Measurements from ENCODE around the gene AKAP13. TPM values are rescaled to one million over a fixed set of nuclear protein-coding genes. Genes with fewer than 3 reads are reported as not detected.

Gene AKAP13
- polyA plus RNA-seq, 1 experiment, result 13.6 TPM

DNA sequence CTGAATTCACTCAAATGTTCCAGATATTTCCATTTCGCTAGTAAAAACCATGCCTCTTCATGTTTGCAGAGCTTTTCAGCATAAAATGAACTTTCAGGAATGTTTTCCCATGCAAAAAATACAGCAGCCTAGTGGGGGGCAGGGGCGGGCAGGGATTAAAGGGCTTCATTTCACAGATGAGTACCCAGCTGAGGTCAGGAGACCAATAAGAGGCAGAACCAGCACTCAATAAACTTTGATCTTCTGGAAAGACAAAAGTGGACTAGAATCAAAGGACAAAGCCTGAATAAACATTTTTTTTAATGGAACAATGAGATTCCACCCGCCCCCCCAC lies 406.3 kb downstream of the AKAP13 start:
- no peak for DNase-seq (ENCODE audit: low read depth)
- TF ChIP-seq, protein P1, sequence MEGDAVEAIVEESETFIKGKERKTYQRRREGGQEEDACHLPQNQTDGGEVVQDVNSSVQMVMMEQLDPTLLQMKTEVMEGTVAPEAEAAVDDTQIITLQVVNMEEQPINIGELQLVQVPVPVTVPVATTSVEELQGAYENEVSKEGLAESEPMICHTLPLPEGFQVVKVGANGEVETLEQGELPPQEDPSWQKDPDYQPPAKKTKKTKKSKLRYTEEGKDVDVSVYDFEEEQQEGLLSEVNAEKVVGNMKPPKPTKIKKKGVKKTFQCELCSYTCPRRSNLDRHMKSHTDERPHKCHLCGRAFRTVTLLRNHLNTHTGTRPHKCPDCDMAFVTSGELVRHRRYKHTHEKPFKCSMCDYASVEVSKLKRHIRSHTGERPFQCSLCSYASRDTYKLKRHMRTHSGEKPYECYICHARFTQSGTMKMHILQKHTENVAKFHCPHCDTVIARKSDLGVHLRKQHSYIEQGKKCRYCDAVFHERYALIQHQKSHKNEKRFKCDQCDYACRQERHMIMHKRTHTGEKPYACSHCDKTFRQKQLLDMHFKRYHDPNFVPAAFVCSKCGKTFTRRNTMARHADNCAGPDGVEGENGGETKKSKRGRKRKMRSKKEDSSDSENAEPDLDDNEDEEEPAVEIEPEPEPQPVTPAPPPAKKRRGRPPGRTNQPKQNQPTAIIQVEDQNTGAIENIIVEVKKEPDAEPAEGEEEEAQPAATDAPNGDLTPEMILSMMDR (IDR thresholded peaks at IDR 0.05; ENCODE audit: insufficient read depth, low read depth, low read length), result no peak
- ChIA-PET CTCF (interaction anchor here (1.0 to 1.1 kb wide), 2 partner anchors 51 to 54 kb away, joined by 3 read pairs; no protein-coding TSS in a partner anchor), POLR2A (no interaction called here)
- Histone ChIP-seq H3K36me3 (ENCODE audit: control insufficient read depth, insufficient read depth, low read length) (no peaks in the 10 kb centered on the region), H3K27me3 (ENCODE audit: control insufficient read depth, insufficient read depth, low read length) (no peaks in the 10 kb centered on the region), H3K4me3 (ENCODE audit: low read depth, low read length) (no peak overlapping the region)

DNA sequence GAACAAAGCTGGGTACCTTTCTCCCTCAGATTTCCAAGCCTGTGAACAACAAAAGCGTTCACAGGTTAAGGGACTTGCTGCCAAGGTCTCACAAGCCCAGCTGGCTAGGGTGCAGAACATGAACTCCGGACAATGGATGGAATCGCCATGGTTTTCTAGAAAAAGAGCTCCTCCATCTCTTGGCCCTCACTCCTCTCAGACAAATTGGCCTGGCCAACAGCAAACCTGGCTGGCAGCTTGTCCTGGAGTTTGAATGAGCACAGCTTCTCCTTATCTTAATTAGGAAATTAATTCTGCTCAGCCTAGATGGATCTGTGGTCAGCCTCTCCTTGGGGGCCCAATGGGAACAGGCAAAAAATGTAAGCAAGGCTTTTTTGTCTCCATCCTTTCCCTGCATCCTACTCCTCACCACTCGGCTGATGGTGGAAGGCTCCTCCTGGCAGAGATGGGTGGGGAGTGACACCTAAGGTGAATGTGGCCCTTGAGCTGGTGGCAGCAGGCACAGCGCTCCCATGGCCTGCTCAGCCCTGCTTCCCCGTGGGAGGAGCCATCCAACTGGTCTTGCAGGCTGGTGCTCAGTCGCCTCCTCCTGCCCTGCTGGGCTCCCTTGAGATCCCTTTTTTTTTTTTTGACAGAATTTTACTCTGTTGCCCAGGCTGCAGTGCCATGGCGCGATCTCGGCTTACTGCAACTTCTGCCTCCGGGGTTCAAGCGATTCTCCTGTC lies 408.5 kb downstream of the AKAP13 start:
- TF ChIP-seq, protein P1 (IDR thresholded peaks at IDR 0.05; ENCODE audit: insufficient read depth, low read depth, low read length), result no peak
- no peak for DNase-seq (ENCODE audit: low read depth)
- Histone ChIP-seq H3K4me3 (ENCODE audit: low read depth, low read length) (no peak overlapping the region), H3K36me3 (ENCODE audit: control insufficient read depth, insufficient read depth, low read length) (no peaks in the 10 kb centered on the region), H3K27me3 (ENCODE audit: control insufficient read depth, insufficient read depth, low read length) (no peaks in the 10 kb centered on the region)
- POLR2A ChIA-PET, result interaction anchor here (0.7 kb wide), 1 partner anchor 471 kb away, joined by 3 read pairs; no protein-coding TSS in a partner anchor
- CTCF ChIA-PET, result interaction anchor here (1.2 to 1.3 kb wide), 2 partner anchors 8 to 43 kb away, joined by 3 read pairs; no protein-coding TSS in a partner anchor

DNA sequence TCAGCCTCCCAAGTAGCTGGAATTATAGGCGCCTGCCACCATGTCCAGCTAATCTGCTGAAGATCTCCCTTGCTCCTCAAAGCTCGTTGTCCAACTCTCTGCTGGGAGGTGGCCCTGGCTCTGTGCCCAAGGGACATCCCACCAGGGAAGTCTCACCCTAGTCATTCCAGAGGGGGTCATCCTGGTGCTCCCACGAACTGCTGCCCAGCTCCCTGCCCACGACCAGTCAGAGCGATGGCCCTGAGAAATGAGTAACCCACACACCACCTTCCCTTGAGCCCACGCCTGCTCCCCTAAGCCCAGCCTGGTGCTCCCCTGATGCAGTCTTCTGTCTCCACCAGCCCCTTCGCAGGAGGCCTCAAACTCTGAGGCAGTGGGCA lies 409.1 kb downstream of the AKAP13 start:
- POLR2A ChIA-PET, result no interaction called here
- CTCF ChIA-PET, result interaction anchor here (0.5 to 2.1 kb wide), 4 partner anchors 9 to 61 kb away, joined by 3 to 4 read pairs (median 3); no protein-coding TSS in a partner anchor
- Histone ChIP-seq H3K4me3 (ENCODE audit: low read depth, low read length) (no peak overlapping the region), H3K27me3 (ENCODE audit: control insufficient read depth, insufficient read depth, low read length) (no peaks in the 10 kb centered on the region), H3K36me3 (ENCODE audit: control insufficient read depth, insufficient read depth, low read length) (no peaks in the 10 kb centered on the region)
- DNase-seq (ENCODE audit: low read depth), result no peak
- TF ChIP-seq, protein P1 (IDR thresholded peaks at IDR 0.05; ENCODE audit: insufficient read depth, low read depth, low read length), result no peak

DNA sequence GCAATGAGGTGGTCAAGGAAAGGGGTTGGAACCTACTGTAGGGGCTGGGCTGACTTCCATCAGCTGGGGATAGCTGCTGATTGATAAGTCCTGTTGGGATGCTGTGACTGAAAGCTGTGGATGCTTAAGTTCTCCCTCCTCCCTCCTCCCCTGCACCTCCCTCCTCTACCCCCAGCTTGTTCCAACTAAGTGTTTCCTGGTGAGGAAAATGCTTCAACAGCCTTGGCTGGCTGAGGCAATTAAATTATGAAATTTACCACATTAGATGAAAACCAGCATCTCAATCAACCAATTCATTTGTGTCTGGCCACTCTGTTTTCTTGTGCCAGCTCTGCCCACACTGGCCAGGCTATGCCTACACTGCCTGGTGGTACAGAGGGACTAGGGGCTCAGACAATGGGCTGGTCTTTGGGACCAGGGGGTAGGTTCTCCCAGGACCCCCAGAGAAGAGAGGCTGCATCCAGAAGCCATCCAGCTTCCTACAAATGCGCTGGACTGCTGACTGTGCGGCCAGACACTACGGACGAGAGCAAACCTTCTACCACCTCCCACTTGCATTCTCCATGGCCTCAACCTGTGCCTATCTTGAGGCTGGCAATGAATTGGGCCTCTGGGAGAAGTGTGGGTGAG lies 411.8 kb downstream of the AKAP13 start:
- DNase-seq (ENCODE audit: low read depth), result no peak
- no peaks in the 10 kb centered on the region for H3K36me3 ChIP-seq (ENCODE audit: control insufficient read depth, insufficient read depth, low read length)
- ChIA-PET CTCF (no interaction called here), POLR2A (interaction anchor here (0.6 kb wide), 1 partner anchor 22 kb away, joined by 3 read pairs; no protein-coding TSS in a partner anchor)
- no peak overlapping the region for H3K4me3 ChIP-seq (ENCODE audit: low read depth, low read length)
- no peaks in the 10 kb centered on the region for H3K27me3 ChIP-seq (ENCODE audit: control insufficient read depth, insufficient read depth, low read length)
- TF ChIP-seq, protein P1 (IDR thresholded peaks at IDR 0.05; ENCODE audit: insufficient read depth, low read depth, low read length), result no peak

DNA sequence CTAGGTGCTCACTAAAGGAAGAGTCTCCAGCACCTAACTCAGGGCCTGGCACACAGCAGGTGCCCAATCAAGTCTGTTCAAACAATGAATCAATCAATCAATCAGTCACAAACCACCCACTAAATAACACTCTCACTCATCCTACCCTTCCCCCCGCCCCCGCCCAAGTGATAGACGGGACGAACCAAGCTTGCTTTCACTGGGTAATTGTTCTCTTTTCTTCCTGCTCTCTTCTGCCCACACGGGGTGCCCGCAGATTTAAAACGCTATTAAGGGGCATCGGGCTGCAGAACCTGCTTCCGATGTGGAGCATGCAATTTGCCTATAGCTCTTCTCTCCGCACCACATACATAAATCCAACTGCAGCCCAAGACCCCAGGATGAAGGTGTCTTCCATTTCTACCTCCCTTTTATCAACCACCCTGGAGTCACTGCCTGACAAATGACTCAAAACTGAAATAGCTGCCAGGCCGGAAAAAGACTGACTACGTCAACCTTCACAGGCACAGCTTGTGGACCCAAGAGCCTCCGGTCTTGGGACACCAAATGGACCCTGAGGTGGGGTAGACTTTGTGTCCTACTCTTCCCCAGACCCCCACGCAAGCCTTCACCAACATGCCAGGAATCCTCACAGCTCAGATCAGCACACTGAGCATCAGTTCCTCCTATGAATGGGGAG lies 412.6 kb downstream of the AKAP13 start:
- Histone ChIP-seq H3K27me3 (ENCODE audit: control insufficient read depth, insufficient read depth, low read length) (no peaks in the 10 kb centered on the region), H3K36me3 (ENCODE audit: control insufficient read depth, insufficient read depth, low read length) (no peaks in the 10 kb centered on the region), H3K4me3 (ENCODE audit: low read depth, low read length) (peak overlapping the region; percentile 68)
- POLR2A ChIA-PET, result no interaction called here
- DNase-seq (ENCODE audit: low read depth), result no peak
- TF ChIP-seq, protein P1 (IDR thresholded peaks at IDR 0.05; ENCODE audit: insufficient read depth, low read depth, low read length), result no peak
- CTCF ChIA-PET, result interaction anchor here (1.1 to 1.4 kb wide), 2 partner anchors 25 to 39 kb away, joined by 3 to 4 read pairs; no protein-coding TSS in a partner anchor

Measured in BJ (cell line).